A673 (cell line): ENCODE measurements around the gene HAND2. TPM values are rescaled to one million over a fixed set of nuclear protein-coding genes. Genes with fewer than 3 reads are reported as not detected.

Experiments
- BruUV-seq: library from RNA; stranded (reverse); fragments of 400-500 nt; replicated peaks from 2 replicates; lab custom pipeline; 2021; lab: Mats Ljungman, UMichigan
- CTCF ChIA-PET: fragments of 300-600 bp; sonication (Branson Sonifier 250); formaldehyde crosslinking; loops from one replicate; lab custom pipeline; 2022; ENCODE audit warnings: antibody characterized with exemption; lab: Charles Lee
- POLR2A ChIA-PET: fragments of 300-600 bp; sonication (Branson Sonifier 250); formaldehyde crosslinking; loops from one replicate; lab custom pipeline; 2022; ENCODE audit warnings: antibody characterized with exemption; ENCODE audit not compliant: low non-redundant PET; lab: Charles Lee
- DNase-seq: peaks from one replicate; pipeline ENCODE4 v3.0.0-alpha.2; 2015; ENCODE audit warnings: low spot score
- H3K27ac ChIP-seq: fragments of 200-600 bp; sonication (generic); 2 replicates; pipeline ENCODE4 v1.5.1; 2016; ENCODE audit warnings: mixed run types, low read depth, mild to moderate bottlenecking, mixed read lengths, antibody characterized with exemption, low read length; ENCODE audit not compliant: poor library complexity, severe bottlenecking
- H3K27me3 ChIP-seq: fragments of 200-600 bp; sonication (generic); replicated peaks from 2 replicates; pipeline ENCODE4 v1.6.1; 2017; ENCODE audit warnings: mixed run types, low read depth, mild to moderate bottlenecking, mixed read lengths, antibody characterized with exemption, low read length; ENCODE audit not compliant: insufficient read depth, poor library complexity
- H3K36me3 ChIP-seq: fragments of 200-600 bp; sonication (generic); 2 replicates; pipeline ENCODE4 v1.6.1; 2016; ENCODE audit warnings: mixed run types, mild to moderate bottlenecking, mixed read lengths, antibody characterized with exemption, low read length; ENCODE audit not compliant: insufficient read depth, poor library complexity, severe bottlenecking
- H3K4me1 ChIP-seq: fragments of 200-600 bp; sonication (generic); 2 replicates; pipeline ENCODE4 v1.6.1; 2017; ENCODE audit warnings: mixed run types, mild to moderate bottlenecking, mixed read lengths, antibody characterized with exemption, low read length; ENCODE audit not compliant: insufficient read depth, poor library complexity, severe bottlenecking
- H3K4me3 ChIP-seq: fragments of 200-600 bp; sonication (generic); 2 replicates; pipeline ENCODE4 v1.5.1; 2016; ENCODE audit warnings: low read depth, mixed run types, mild to moderate bottlenecking, mixed read lengths, low read length; ENCODE audit not compliant: poor library complexity, severe bottlenecking
- H3K9me3 ChIP-seq: fragments of 200-600 bp; sonication (generic); 2 replicates; pipeline ENCODE4 v1.6.1; 2016; ENCODE audit warnings: mixed run types, low read depth, mild to moderate bottlenecking, mixed read lengths, antibody characterized with exemption, low read length; ENCODE audit not compliant: poor library complexity, severe bottlenecking
- EZH2 ChIP-seq: fragments of 200-600 bp; sonication (generic); IDR thresholded peaks from 2 replicates; pipeline ENCODE4 v1.6.1; 2017; ENCODE audit warnings: borderline replicate concordance, low read depth, mild to moderate bottlenecking, mixed read lengths, antibody characterized with exemption, low read length; ENCODE audit not compliant: poor library complexity, severe bottlenecking
- intact Hi-C: fragments of 100-400 bp; cut with micrococcal nuclease; formaldehyde crosslinking; loops from one replicate; pipeline ENCODE4 v1.10.0; 2022; ENCODE audit not compliant: unreplicated experiment
- total RNA-seq: library from RNA; stranded (reverse); gene quantifications from 2 replicates; pipeline ENCODE4 v1.2.3, GENCODE V29; 2021
- TF ChIP-seq, protein P1 (sequence below): fragments of 300-800, 200-600 bp; sonication (generic); conservative IDR thresholded peaks from 2 replicates; pipeline ENCODE4 v1.5.1; 2017; ENCODE audit warnings: low read depth, mild to moderate bottlenecking, antibody characterized with exemption, low read length, moderate library complexity, mixed read lengths

HAND2 gene
- total RNA-seq, 1 experiment from 2014 or later = 24.0 TPM

GRCh38 chr4:173534434-173534833, 4.4 kb upstream of the HAND2 start:
- no peak for DNase-seq
- H3K4me3 ChIP-seq = no peak overlapping the region
- CTCF ChIA-PET = no interaction called here
- H3K9me3 ChIP-seq = no peaks in the 10 kb centered on the region
- BruUV-seq = no TSS peak
- no peaks in the 10 kb centered on the region for H3K27me3 ChIP-seq
- POLR2A ChIA-PET = no interaction called here
- intact Hi-C loops = no loop called here
- no peaks in the 10 kb centered on the region for H3K36me3 ChIP-seq
- peaks cover 14% of the 10 kb centered on the region for H3K4me1 ChIP-seq
- TF ChIP-seq, protein P1, sequence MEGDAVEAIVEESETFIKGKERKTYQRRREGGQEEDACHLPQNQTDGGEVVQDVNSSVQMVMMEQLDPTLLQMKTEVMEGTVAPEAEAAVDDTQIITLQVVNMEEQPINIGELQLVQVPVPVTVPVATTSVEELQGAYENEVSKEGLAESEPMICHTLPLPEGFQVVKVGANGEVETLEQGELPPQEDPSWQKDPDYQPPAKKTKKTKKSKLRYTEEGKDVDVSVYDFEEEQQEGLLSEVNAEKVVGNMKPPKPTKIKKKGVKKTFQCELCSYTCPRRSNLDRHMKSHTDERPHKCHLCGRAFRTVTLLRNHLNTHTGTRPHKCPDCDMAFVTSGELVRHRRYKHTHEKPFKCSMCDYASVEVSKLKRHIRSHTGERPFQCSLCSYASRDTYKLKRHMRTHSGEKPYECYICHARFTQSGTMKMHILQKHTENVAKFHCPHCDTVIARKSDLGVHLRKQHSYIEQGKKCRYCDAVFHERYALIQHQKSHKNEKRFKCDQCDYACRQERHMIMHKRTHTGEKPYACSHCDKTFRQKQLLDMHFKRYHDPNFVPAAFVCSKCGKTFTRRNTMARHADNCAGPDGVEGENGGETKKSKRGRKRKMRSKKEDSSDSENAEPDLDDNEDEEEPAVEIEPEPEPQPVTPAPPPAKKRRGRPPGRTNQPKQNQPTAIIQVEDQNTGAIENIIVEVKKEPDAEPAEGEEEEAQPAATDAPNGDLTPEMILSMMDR = no peak
- TF ChIP-seq EZH2 = no peak
- no peak overlapping the region for H3K27ac ChIP-seq

DNA sequence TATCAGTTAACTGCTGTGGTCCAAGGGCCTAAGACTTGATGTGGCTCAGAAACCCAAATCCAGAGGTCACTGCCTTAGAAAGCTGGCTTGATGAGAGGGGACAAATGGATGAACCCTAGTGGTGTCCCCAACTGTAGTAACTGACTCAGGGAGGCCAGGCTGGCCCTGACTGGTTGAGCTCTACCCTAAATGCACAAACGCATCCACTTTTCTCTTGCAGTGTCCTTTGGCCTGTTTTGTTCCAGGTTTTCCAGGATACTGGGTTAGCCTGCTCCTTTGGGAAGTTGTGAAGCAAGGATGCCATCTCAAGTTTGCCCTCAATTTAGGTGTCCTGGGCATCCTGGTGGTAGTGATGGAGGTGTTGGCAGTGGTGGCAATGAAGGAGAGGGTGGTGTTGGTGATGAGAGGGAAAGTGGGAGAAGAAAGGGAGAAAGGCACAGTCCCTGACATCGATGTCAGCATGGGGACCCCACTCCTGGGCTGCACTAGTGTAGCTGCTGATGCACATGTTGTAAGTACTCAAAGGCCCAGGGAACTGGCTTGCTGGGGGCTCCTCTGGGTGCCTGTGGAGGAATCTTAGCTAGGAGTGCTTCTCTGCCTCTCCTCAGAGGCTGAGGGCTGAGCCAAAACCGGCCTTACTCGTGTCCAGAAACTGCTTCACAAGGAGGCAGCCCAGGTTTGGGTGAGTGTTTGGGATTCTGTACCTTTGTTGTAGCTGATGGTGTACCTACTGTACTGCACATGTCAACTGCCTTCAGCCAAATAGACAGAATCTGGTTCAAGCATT, 2.9 kb upstream of the HAND2 start:
- DNase-seq = no peak
- POLR2A ChIA-PET = interaction anchor here (0.7 kb wide), 1 partner anchor 231 kb away, joined by 3 read pairs; no protein-coding TSS in a partner anchor
- Histone ChIP-seq H3K9me3 (no peaks in the 10 kb centered on the region), H3K27me3 (no peaks in the 10 kb centered on the region), H3K36me3 (no peaks in the 10 kb centered on the region), H3K4me1 (peaks cover 11% of the 10 kb centered on the region), H3K27ac (no peak overlapping the region), H3K4me3 (no peak overlapping the region)
- intact Hi-C loops = no loop called here
- TF ChIP-seq, protein P1 = no peak
- TF ChIP-seq EZH2 = no peak
- CTCF ChIA-PET = no interaction called here
- BruUV-seq = no TSS peak

- DNase-seq = no peak
- Histone ChIP-seq H3K4me3 (no peak overlapping the region), H3K27ac (no peak overlapping the region), H3K9me3 (no peaks in the 10 kb centered on the region), H3K4me1 (peaks cover 15% of the 10 kb centered on the region), H3K36me3 (peaks cover 9% of the 10 kb centered on the region), H3K27me3 (no peaks in the 10 kb centered on the region)
- CTCF ChIA-PET = interaction anchor here (1.1 kb wide), 1 partner anchor 7 kb away, joined by 3 read pairs; no protein-coding TSS in a partner anchor
- intact Hi-C loops = no loop called here
- POLR2A ChIA-PET = no interaction called here
- TF ChIP-seq, protein P1 = no peak
- TF ChIP-seq EZH2 = no peak
- BruUV-seq = no TSS peak
These were observed 1.3 kb upstream of the HAND2 start for GRCh38 chr4:173531086-173531965.
